ENCODE data around the gene DDA1. TPM values are rescaled to one million over a fixed set of nuclear protein-coding genes. Genes with fewer than 3 reads are reported as not detected.
A peak's percentile ranks its signal among the peaks of the same experiment; 100 is the strongest.

Gene DDA1
- total RNA-seq, 6 experiments from 2014 or later, result 77.1 to 92.5 (median 83.4) TPM

DNA sequence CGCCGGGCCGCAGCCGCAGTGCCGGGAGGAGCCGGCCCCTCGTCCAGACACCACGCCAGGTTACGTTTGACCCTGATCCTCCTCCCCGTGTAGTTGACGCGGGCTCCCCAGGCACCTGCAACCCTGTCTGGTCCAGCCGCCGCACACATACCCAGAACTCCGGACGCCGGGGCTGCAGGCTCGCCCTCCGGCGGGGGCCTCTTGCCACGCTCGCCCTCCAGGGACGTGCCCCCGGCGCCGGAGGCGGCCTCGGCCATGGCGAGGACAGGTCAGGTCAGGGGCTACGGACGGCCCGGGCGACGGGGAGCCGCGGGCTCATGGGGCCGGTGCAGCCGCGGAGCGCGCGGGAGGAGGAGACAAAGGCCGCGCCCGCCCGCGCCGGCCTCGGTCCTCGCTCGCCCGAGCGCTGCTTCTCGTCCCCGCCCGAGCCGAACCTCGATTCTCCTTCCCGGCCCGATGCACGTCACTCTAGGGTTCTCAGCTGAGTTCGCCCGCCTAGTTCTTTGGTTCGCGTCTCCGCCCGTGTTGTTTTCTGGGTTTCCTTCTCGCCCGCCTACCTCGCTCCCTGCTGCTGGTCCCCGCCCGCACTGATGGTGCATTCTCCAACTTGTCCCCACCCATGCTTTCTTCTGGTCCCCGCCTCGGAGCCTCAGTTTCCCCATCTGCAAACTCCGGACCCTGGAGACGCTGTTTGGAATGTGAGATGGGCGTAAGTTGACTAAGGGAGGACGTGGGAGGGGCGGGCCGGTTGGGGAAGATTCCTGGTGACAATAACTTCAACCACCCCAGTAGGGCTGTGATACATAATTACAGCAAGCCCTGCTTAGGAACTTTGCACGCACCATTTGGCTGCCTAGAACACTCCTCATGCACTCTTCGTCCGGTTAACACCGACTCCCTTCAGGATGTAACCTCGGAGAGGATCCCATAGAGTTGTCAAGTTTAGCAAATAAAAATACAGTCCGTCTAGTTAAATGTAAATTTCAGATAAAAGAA lies 25.3 kb downstream of the DDA1 start, which contains the start of gene ANO8:
Gene ANO8 (minus strand): TSS at position 442 of the 996 bp plus-strand sequence. CDS start 185 bp downstream, at position 257.
- H3K27ac Mint-ChIP-seq, result peak within 1 kb of the TSS; percentile 74
- peaks cover 12% of the 10 kb centered on the region for H3K4me1 Mint-ChIP-seq (ENCODE audit: low read depth)
- no peak for TF ChIP-seq CTCF (IDR thresholded peaks at IDR 0.05)
- peak within 1 kb of the TSS; percentile 89 for H3K4me3 Mint-ChIP-seq
- peaks cover 10% of the 10 kb centered on the region for H3K36me3 Mint-ChIP-seq (ENCODE audit: low read depth)
- H3K9me3 Mint-ChIP-seq, result 0 out of 2 replicates have a peak, but pooled peaks cover 4% of the 10 kb centered on the region
- DNase-seq, result peak; percentile 99
- H3K27me3 Mint-ChIP-seq (ENCODE audit: insufficient read depth), result peaks cover 5% of the 10 kb centered on the region

- H3K4me1 Mint-ChIP-seq (ENCODE audit: low read depth), result peaks cover 12% of the 10 kb centered on the region
These were observed 26.2 kb downstream of the DDA1 start for GRCh38 chr19:17335575-17335974.

DNA sequence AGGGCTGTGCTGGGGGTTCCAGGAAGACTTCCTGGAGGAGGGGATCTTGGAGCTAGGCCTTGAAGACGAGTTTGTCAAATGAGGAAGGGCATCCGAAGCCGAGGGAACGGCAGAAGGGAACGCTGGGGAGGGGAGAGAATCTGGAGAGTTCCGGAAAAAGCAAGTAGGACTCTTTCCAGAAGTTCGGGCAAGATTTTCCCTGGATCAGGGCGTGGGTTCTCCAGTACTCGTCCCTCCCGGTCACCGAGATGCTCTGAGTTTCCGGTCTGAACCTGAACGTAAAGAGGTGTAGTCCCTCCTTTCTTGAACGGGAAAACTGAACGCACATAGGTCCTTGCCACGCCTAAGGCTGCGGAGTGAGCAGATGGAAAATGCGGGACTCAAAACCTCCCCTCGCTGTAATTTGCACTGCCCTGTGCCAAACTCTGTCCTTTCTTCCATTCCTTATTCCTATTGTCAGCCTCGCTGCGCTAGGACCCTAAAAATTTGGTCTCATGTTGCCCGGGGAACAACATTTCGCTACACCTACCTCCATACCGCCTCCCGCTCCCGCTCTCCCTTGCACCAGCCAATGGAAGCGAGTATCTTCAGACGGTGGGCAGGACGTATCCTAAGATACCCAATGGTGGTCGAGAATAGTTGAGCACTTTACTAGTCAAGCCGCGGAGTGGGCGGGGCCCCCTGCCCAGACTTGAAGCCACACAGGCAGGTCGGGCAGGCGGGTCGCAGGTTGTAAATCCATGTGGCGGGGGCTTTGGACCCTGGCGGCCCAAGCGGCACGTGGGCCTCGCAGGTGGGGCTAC lies 27.7 kb downstream of the DDA1 start, which contains the start of gene GTPBP3:
Gene GTPBP3 (plus strand): TSS at position 682 of the 803 bp plus-strand sequence. CDS start 59 bp downstream, at position 741.
- Mint-ChIP-seq H3K27me3 (ENCODE audit: insufficient read depth) (peaks cover 2% of the 10 kb centered on the region; the same call in 1 of the 2 replicates), H3K4me1 (ENCODE audit: low read depth) (peaks cover 12% of the 10 kb centered on the region), H3K36me3 (ENCODE audit: low read depth) (peaks cover 10% of the 10 kb centered on the region), H3K4me3 (peak within 1 kb of the TSS; percentile 94), H3K9me3 (0 out of 2 replicates have a peak, but pooled peaks cover 4% of the 10 kb centered on the region), H3K27ac (peak within 1 kb of the TSS; percentile 91)
- no peak for TF ChIP-seq CTCF (IDR thresholded peaks at IDR 0.05)
- peak; percentile 98 for DNase-seq

More at GRCh38 chr19:17335575-17335974, 26.2 kb downstream of the DDA1 start:
- Mint-ChIP-seq H3K36me3 (ENCODE audit: low read depth) (peaks cover 10% of the 10 kb centered on the region), H3K9me3 (0 out of 2 replicates have a peak, but pooled peaks cover 4% of the 10 kb centered on the region), H3K27me3 (ENCODE audit: insufficient read depth) (peaks cover 3% of the 10 kb centered on the region; the same call in 1 of the 2 replicates), H3K4me3 (peak overlapping the region; percentile 39; the same call in 1 of the 2 replicates), H3K27ac (no peak overlapping the region)
- DNase-seq, result no peak
- no peak for TF ChIP-seq CTCF (IDR thresholded peaks at IDR 0.05)

DNA sequence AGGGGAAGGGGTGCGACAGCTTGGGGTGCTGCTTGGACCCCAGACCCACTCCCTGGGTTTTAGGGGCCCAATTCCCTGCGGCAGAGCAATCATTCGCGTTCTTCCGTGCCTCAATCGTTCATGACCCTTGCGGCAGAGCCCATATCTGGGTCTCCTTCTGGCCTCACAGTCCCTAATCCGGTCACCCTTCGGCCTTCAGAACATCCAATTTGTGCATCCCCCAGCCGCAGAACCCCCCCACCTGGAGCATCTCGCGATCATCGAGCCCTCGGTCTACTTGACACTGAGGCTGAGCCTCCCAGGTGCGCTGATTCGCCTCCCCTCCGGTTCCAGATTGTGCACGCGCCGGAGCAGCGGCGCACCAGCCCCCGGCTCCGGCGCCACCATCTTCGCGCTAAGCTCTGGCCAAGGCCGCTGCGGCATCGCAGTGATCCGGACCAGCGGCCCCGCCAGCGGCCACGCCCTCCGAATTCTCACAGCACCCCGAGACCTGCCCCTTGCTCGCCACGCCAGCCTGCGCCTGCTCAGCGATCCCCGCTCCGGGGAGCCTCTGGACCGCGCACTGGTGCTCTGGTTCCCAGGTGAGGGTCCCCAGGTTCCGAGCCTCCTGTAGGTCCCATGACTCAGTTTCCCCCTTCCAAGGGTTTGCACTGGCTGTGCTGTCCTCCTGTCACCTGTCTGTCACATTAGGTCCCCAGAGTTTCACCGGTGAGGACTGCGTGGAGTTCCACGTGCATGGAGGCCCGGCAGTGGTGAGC lies 28.5 kb downstream of the DDA1 start:
- TF ChIP-seq CTCF (IDR thresholded peaks at IDR 0.05), result no peak
- 0 out of 2 replicates have a peak, but pooled peaks cover under 1% of the 10 kb centered on the region for H3K9me3 Mint-ChIP-seq
- H3K27ac Mint-ChIP-seq, result peak overlapping the region; percentile 91
- peak overlapping the region; percentile 94 for H3K4me3 Mint-ChIP-seq
- peaks cover 5% of the 10 kb centered on the region for H3K36me3 Mint-ChIP-seq (ENCODE audit: low read depth)
- peaks cover 12% of the 10 kb centered on the region for H3K4me1 Mint-ChIP-seq (ENCODE audit: low read depth)
- no peak for DNase-seq
- peaks cover 2% of the 10 kb centered on the region; the same call in 1 of the 2 replicates for H3K27me3 Mint-ChIP-seq (ENCODE audit: insufficient read depth)

Measured in HFFc6 (cell line).